PC-3 (cell line): ENCODE data around the gene COL6A1.

Experiments used
- CTCF ChIP-seq: fragments of 300-600 bp; sonication (generic); conservative IDR thresholded peaks from 2 replicates; pipeline ENCODE4 v1.5.1; 2017; ENCODE audit warnings: antibody characterized with exemption, low read depth, mild to moderate bottlenecking, low read length
- EZH2 ChIP-seq: fragments of 300-600 bp; sonication (generic); IDR thresholded peaks from one replicate; pipeline ENCODE4 v1.6.1; 2017; ENCODE audit warnings: antibody characterized with exemption, mild to moderate bottlenecking, low read length; ENCODE audit not compliant: unreplicated experiment
- EZH2phosphoT487 ChIP-seq: fragments of 300-600 bp; sonication (generic); IDR thresholded peaks from 2 replicates; pipeline ENCODE4 v1.6.1; 2018; ENCODE audit warnings: mild to moderate bottlenecking, antibody characterized with exemption, low read length, borderline replicate concordance

DNA sequence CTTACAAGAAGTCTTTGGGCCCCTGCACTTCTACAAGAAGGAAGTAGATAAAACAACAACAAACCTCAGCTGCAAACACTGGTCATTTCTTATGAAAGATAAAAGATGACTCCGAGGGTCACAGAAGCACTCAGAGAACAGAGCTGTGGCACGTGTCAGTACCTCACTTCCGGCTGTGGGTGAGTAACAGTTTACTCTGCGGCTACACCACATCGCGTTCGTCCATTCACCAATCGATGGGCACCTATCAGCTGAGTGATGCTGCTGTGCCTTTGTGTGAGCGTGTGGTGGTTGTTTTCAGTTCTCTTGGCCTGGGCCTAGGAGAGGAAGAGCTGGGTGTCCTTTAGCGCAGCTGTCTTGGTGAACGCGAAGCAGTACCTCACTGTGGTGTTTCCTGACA, 49.9 kb downstream of the COL6A1 start:
- no peak for TF ChIP-seq CTCF
- TF ChIP-seq EZH2, result no peak
- TF ChIP-seq EZH2phosphoT487, result no peak
